Prostate gland (tissue), 2 donors: ENCODE measurements around the gene HMX1.

Experiments
- POLR2A ChIP-seq: fragments of 450-650 bp; IDR thresholded peaks from one replicate; pipeline ENCODE4 v1.6.1; 2016; ENCODE audit warnings: antibody characterized with exemption, mild to moderate bottlenecking
- POLR2AphosphoS5 ChIP-seq: sonication (generic); formaldehyde crosslinking; IDR thresholded peaks from one replicate; pipeline ENCODE4 v1.6.1; 2017; ENCODE audit warnings: antibody characterized with exemption
- TF ChIP-seq, protein P1 (sequence below), 4 experiments: fragments of 200-600 bp in 2 of 4; fragments of 450-650 bp in 2 of 4; sonication (generic) in 2 of 4; IDR thresholded peaks; 1 replicate in 3 of 4; 2 replicates in 1 of 4; pipeline ENCODE4 v1.5.1; 2016 to 2019; ENCODE audit warnings: antibody characterized with exemption in 4 of 4, mild to moderate bottlenecking in 2 of 4, moderate library complexity in 2 of 4

DNA sequence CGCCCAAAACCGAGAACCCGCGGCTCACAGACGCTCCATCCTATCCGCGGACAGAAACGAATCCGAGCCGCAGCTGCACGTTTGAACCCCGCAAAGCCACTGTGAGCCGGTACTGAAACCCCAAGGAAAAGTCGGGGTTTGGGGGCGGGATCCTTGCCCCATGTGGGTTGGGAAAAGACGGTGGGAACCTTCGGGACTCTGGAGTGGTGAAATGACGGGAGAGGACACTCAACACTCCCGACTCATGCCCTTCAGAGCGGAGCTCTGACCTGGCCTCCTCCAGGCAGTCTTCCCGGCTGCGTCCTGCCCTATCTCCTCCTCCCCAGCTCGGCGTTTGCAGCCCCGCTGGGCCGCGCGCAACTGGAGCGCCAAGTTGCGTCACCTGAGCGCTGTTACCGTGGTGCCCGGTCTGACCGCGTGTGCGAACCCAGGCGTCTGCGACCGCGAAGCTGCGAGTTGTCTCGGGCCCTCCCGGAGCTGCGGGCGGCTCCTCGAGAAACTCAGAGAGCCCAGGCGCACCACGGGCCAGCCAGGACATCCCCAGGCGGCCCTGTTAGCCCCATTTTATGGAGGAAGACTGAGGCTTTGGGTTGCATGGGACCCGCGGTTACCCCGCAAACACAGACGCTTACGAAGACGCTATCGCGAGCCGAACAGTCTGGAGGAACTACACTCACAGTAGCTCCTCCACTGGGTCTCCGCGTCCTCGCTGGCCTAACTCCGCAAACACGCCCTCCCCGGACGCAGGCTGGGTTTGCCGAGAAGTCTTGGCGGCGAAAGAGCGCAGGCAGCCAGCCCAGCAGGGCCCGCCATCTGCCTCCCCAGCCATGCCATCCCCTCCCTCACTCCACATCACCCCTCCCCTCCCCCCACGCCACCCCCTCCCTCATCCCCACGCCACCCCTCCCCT is 20.3 kb upstream of the HMX1 start:
- TF ChIP-seq, protein P1, sequence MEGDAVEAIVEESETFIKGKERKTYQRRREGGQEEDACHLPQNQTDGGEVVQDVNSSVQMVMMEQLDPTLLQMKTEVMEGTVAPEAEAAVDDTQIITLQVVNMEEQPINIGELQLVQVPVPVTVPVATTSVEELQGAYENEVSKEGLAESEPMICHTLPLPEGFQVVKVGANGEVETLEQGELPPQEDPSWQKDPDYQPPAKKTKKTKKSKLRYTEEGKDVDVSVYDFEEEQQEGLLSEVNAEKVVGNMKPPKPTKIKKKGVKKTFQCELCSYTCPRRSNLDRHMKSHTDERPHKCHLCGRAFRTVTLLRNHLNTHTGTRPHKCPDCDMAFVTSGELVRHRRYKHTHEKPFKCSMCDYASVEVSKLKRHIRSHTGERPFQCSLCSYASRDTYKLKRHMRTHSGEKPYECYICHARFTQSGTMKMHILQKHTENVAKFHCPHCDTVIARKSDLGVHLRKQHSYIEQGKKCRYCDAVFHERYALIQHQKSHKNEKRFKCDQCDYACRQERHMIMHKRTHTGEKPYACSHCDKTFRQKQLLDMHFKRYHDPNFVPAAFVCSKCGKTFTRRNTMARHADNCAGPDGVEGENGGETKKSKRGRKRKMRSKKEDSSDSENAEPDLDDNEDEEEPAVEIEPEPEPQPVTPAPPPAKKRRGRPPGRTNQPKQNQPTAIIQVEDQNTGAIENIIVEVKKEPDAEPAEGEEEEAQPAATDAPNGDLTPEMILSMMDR (IDR thresholded peaks at IDR 0.05) = no peak
- TF ChIP-seq POLR2AphosphoS5 = no peak
- TF ChIP-seq POLR2A = no peak
